Pancreas (tissue), 10 donors: Measurements from ENCODE around the gene ERAL1. TPM values are rescaled to one million over a fixed set of nuclear protein-coding genes. Genes with fewer than 3 reads are reported as not detected.

Experiments used
- ATAC-seq, 4 donors: fragments of 200-7000 bp; cut with Tn5 transposase; one replicate each; pipeline versions ENCODE4 v1.8.0 to v1.9.1; 2020; ENCODE audit warnings: mild to moderate bottlenecking in 4 of 4, moderate library complexity in 4 of 4
- DNase-seq, 6 donors: peaks; one replicate each; pipeline ENCODE4 v3.0.0-alpha.2; 2020
- FAIRE-seq: peaks from 2 replicates; lab custom pipeline; 2012; peaks lifted over from hg19 to GRCh38; lab: Jason Lieb, UNC
- H3K27ac ChIP-seq, 4 donors: fragments of 200-600 bp; sonication (generic); 1 replicate in 3 of 4; 2 replicates in 1 of 4; pipeline versions ENCODE4 v1.5.0 to v1.8.0; 2020
- H3K27me3 ChIP-seq, 4 donors: fragments of 200-600 bp; one replicate each; pipeline ENCODE4 v1.8.0; 2021
- H3K36me3 ChIP-seq, 3 donors: fragments of 200-600 bp; sonication (generic) in 1 of 3; one replicate each; pipeline versions ENCODE4 v1.5.0 to v1.8.0; 2020 to 2021
- H3K4me1 ChIP-seq, 3 donors: fragments of 200-600 bp; one replicate each; pipeline ENCODE4 v1.8.0; 2021
- H3K4me3 ChIP-seq, 4 donors: fragments of 200-600 bp; sonication (generic) in 2 of 4; one replicate each; pipeline versions ENCODE4 v1.5.0 to v1.8.0; 2020 to 2021
- H3K9me3 ChIP-seq, 4 donors: fragments of 200-600 bp; one replicate each; pipeline ENCODE4 v1.8.0; 2021
- CTCF ChIP-seq, 4 donors: fragments of 200-600 bp; sonication (generic) in 3 of 4; IDR thresholded peaks; one replicate each; pipeline versions ENCODE4 v1.5.0 to v1.8.0; 2021; ENCODE audit warnings: antibody characterized with exemption in 4 of 4
- WGBS, 2 donors: extraction: QIAGEN DNeasy Blood & Tissue Kit; methylation state at CpG; one replicate each; pipeline ENCODE4 v1.1.7; 2013; 5-methylcytosine and 5-hydroxymethylcytosine counted together
- intact Hi-C, 3 donors: fragments of 100-400 bp; cut with DNase I; formaldehyde crosslinking; loops; one replicate each; pipeline versions ENCODE4 v1.11.1 to v1.14.2; 2022
- microRNA-seq, 2 donors: library from miRNA; unstranded; fragments of <30 nt; microRNA quantifications; one replicate each; pipeline versions ENCODE4 to v1.1.0, GENCODE V29; 2019 to 2020
- polyA plus RNA-seq, 2 donors: library from polyadenylated mRNA; stranded (reverse); fragments of 200-250 nt; gene quantifications; one replicate each; pipeline ENCODE4 v1.2.3, GENCODE V29; 2013
- total RNA-seq, 6 donors: library from RNA; stranded (reverse); fragmentation: NEBNext Ultra II Directional in 4 of 6; extraction: Animal tissue kit (Norgen Biotek cat#: 25700) in 4 of 6; gene quantifications; one replicate each; pipeline versions ENCODE4 v1.2.1 to v1.2.4, GENCODE V29; 2021 to 2023
- donor health status: healthy with polysubstance abuse.
- donor health status: DM: no; HTN: no; CAD: no; lungs with moderate emphysema.
- donor health status: DM: no; HTN: no; CAD: no.
- donor health status: control.
- donor health status: control.
- donor health status: Bipolar disorder and iron deficiency.
- donor health status: DM: yes; HTN: yes; CAD: no.
- donor health status: DM: no; HTN: no; CAD: no.
- donor health status: DM: no; HTN: no; CAD: no.
- donor health status: DM: yes; HTN: yes; CAD: no.

Gene ERAL1
- total and polyA plus RNA-seq, 8 donors = 11.7 to 36.8 (median 17.1) TPM

- no peak overlapping the region for H3K4me3 ChIP-seq
- peaks cover 6 to 69% (median 52%) of the 10 kb centered on the region in 3 donors for H3K36me3 ChIP-seq
- DNase-seq (peak in 1 of 6 donors; percentile 39), FAIRE-seq (peak; percentile 23), ATAC-seq (peak in 3 of 4 donors; percentile 31 to 44 (median 32))
- H3K4me1 ChIP-seq = peaks cover 0 to 5% (median 0%) of the 10 kb centered on the region in 3 donors
- intact Hi-C loops = loop anchor here in 2 of 3 donors (5.0 to 10.0 kb wide), 2 partner anchors 141 to 144 kb away; no protein-coding TSS in a partner anchor
- no peak for TF ChIP-seq CTCF (IDR thresholded peaks at IDR 0.05)
- WGBS, 2 donors = 58% methylated on average over 6 of the region's 6 CpGs
- H3K27ac ChIP-seq = no peak overlapping the region
- no peaks in the 10 kb centered on the region for H3K9me3 ChIP-seq
- no peaks in the 10 kb centered on the region for H3K27me3 ChIP-seq
Measured at GRCh38 chr17:28908640-28909167, 53.9 kb downstream of the ERAL1 start.

- Histone ChIP-seq H3K27ac (no peak overlapping the region), H3K9me3 (no peaks in the 10 kb centered on the region), H3K27me3 (no peaks in the 10 kb centered on the region), H3K4me3 (no peak overlapping the region), H3K4me1 (peaks cover 0 to 5% (median 0%) of the 10 kb centered on the region in 3 donors), H3K36me3 (peaks cover 8 to 86% (median 64%) of the 10 kb centered on the region in 3 donors)
- 95 to 96% methylated on average over 1 of the region's 1 CpG for WGBS, 2 donors
- TF ChIP-seq CTCF (IDR thresholded peaks at IDR 0.05) = no peak
- intact Hi-C loops = loop anchor here in 1 of 3 donors (10.0 kb wide), 1 partner anchor 246 kb away; the partner anchor contains the start of genes SDF2 and SUPT6H
- no peak for FAIRE-seq
- no peak for ATAC-seq
- no peak for DNase-seq
Measured at GRCh38 chr17:28910534-28910933, 55.7 kb downstream of the ERAL1 start.

Small RNA genes within 50 kb of the gene (microRNA-seq; reads per million reads assigned to microRNA genes)
- 0 reads per million in 2 donors for gene MIR451B

Other genes with a start within 250 kb of the ERAL1 start
- 1 to 10 TPM; 2.2 to 6.1 (median 3.0) TPM for gene RSKR, start 240.8 kb upstream of the ERAL1 start, total RNA-seq
- 1 to 10 TPM; 3.9 to 6.9 TPM for gene RSKR, start 240.8 kb upstream of the ERAL1 start, polyA plus RNA-seq
- gene BLTP2, start 209.9 kb upstream of the ERAL1 start, total RNA-seq = 10 to 100 TPM; 45.5 to 78.9 (median 55.2) TPM
- gene BLTP2, start 209.9 kb upstream of the ERAL1 start, polyA plus RNA-seq = 10 to 100 TPM; 22.4 to 25.4 TPM
- 10 to 100 TPM; 13.8 to 32.0 (median 18.7) TPM for gene SDF2, start 193.1 kb upstream of the ERAL1 start, total RNA-seq
- gene SDF2, start 193.1 kb upstream of the ERAL1 start, polyA plus RNA-seq = 10 to 100 TPM; 16.6 to 38.6 TPM
- 10 to 100 TPM; 21.8 to 31.3 (median 26.4) TPM for gene SUPT6H, start 192.8 kb upstream of the ERAL1 start, total RNA-seq
- gene SUPT6H, start 192.8 kb upstream of the ERAL1 start, polyA plus RNA-seq = 10 to 100 TPM; 41.5 to 49.0 TPM
- 1 to 10 TPM in 1 of 6 donors, under 1 TPM in 5; 0.19 to 1.5 (median 0.33) TPM for gene PROCA1, start 143.1 kb upstream of the ERAL1 start, total RNA-seq
- 1 to 10 TPM; 2.0 to 3.1 TPM for gene PROCA1, start 143.1 kb upstream of the ERAL1 start, polyA plus RNA-seq
- gene RAB34, start 137.1 kb upstream of the ERAL1 start, total RNA-seq = 10 to 100 TPM in 1 of 6 donors, 1 to 10 TPM in 4, under 1 TPM in 1; 0.94 to 10.6 (median 5.3) TPM
- 10 to 100 TPM; 11.7 to 17.7 TPM for gene RAB34, start 137.1 kb upstream of the ERAL1 start, polyA plus RNA-seq
- 100 to 1,000 TPM; 551 to 988 (median 835) TPM for gene RPL23A, start 135.0 kb upstream of the ERAL1 start, total RNA-seq
- 100 to 1,000 TPM; 305 to 640 TPM for gene RPL23A, start 135.0 kb upstream of the ERAL1 start, polyA plus RNA-seq
- gene TLCD1, start 128.8 kb upstream of the ERAL1 start, total RNA-seq = 1 to 10 TPM; 3.7 to 6.4 (median 4.2) TPM
- 10 to 100 TPM; 10.2 to 10.5 TPM for gene TLCD1, start 128.8 kb upstream of the ERAL1 start, polyA plus RNA-seq
- gene NEK8, start 126.2 kb upstream of the ERAL1 start, total RNA-seq = 1 to 10 TPM; 2.5 to 5.8 (median 3.8) TPM
- 1 to 10 TPM; 8.4 to 9.7 TPM for gene NEK8, start 126.2 kb upstream of the ERAL1 start, polyA plus RNA-seq
- gene TRAF4, start 111.0 kb upstream of the ERAL1 start, total RNA-seq = 10 to 100 TPM; 22.6 to 48.2 (median 32.3) TPM
- 10 to 100 TPM; 41.0 to 43.8 TPM for gene TRAF4, start 111.0 kb upstream of the ERAL1 start, polyA plus RNA-seq
- 10 to 100 TPM in 1 of 6 donors, 1 to 10 TPM in 5; 5.5 to 15.6 (median 8.9) TPM for gene FAM222B, start 12.2 kb upstream of the ERAL1 start, total RNA-seq
- 1 to 10 TPM; 6.6 to 7.4 TPM for gene FAM222B, start 12.2 kb upstream of the ERAL1 start, polyA plus RNA-seq
- gene FLOT2, start 42.7 kb downstream of the ERAL1 start, total RNA-seq = 10 to 100 TPM; 32.1 to 65.2 (median 35.6) TPM
- 10 to 100 TPM; 37.4 to 43.9 TPM for gene FLOT2, start 42.7 kb downstream of the ERAL1 start, polyA plus RNA-seq
- 1 to 10 TPM; 2.6 to 6.1 (median 4.5) TPM for gene DHRS13, start 48.1 kb downstream of the ERAL1 start, total RNA-seq
- gene DHRS13, start 48.1 kb downstream of the ERAL1 start, polyA plus RNA-seq = 1 to 10 TPM; 8.6 to 9.8 TPM
- 10 to 100 TPM; 19.9 to 31.6 (median 25.6) TPM for gene PHF12, start 96.5 kb downstream of the ERAL1 start, total RNA-seq
- 10 to 100 TPM; 23.5 to 25.7 TPM for gene PHF12, start 96.5 kb downstream of the ERAL1 start, polyA plus RNA-seq
- gene SEZ6, start 151.0 kb downstream of the ERAL1 start, total RNA-seq = 1 to 10 TPM in 1 of 6 donors, under 1 TPM in 5; 0.13 to 1.0 (median 0.52) TPM
- 1 to 10 TPM; 1.6 to 5.0 TPM for gene SEZ6, start 151.0 kb downstream of the ERAL1 start, polyA plus RNA-seq
- gene PIPOX, start 188.1 kb downstream of the ERAL1 start, total RNA-seq = 1 to 10 TPM in 1 of 6 donors, under 1 TPM in 5; 0.55 to 1.1 (median 0.76) TPM
- gene PIPOX, start 188.1 kb downstream of the ERAL1 start, polyA plus RNA-seq = 1 to 10 TPM; 1.3 to 2.9 TPM